GM10266 (cell line): ENCODE measurements around the gene ZC3H12C.

ENCODE experiments used
- DNase-seq: peaks from one replicate; pipeline ENCODE4 v3.0.0; 2012; ENCODE audit errors: extremely low spot score
- TF ChIP-seq, protein P1 (sequence below): IDR thresholded peaks from 2 replicates; pipeline ENCODE4 v1.5.1; 2012; ENCODE audit warnings: mild to moderate bottlenecking, low read depth; ENCODE audit not compliant: control insufficient read depth, insufficient read depth; ENCODE audit errors: missing control alignments

The ZC3H12C gene

DNA sequence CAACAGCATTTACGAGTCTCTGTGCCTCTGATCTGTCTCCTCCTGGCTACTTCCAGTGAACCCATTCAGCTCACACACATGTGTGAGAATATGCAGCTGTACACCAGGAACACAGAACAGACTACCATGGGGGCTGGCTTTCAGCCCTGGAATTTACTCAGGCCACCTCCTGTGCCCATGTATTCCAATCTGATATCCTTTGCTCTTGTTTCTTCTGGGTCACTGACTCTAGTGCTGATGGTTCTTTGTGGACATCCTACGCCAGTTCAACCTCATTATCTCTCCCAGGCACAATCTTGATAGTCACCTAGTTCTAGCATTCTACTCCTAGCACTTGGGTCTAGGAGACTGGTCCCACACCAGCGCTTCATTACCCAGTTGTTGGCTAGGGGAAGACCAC, 23.0 kb upstream of the ZC3H12C start:
- TF ChIP-seq, protein P1, sequence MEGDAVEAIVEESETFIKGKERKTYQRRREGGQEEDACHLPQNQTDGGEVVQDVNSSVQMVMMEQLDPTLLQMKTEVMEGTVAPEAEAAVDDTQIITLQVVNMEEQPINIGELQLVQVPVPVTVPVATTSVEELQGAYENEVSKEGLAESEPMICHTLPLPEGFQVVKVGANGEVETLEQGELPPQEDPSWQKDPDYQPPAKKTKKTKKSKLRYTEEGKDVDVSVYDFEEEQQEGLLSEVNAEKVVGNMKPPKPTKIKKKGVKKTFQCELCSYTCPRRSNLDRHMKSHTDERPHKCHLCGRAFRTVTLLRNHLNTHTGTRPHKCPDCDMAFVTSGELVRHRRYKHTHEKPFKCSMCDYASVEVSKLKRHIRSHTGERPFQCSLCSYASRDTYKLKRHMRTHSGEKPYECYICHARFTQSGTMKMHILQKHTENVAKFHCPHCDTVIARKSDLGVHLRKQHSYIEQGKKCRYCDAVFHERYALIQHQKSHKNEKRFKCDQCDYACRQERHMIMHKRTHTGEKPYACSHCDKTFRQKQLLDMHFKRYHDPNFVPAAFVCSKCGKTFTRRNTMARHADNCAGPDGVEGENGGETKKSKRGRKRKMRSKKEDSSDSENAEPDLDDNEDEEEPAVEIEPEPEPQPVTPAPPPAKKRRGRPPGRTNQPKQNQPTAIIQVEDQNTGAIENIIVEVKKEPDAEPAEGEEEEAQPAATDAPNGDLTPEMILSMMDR = no peak
- no peak for DNase-seq

DNA sequence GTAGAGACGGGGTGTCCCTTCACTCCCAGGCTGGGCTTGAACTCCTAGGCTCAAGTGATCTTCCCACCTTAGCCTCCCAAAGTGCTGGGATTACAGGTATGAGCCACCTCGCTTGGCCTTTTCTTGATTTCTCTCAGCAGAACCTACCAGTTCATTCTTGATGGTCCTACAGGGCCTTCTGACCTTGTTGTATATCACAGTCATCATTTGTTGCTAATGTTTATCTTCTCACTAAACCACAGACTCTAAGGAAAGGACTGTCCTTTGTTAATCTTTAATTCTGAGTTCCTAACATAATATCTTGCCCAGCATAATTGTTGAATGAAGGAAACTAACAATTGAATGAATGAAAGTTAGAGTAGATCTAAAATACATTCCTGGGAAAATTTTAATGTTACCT, 22.0 kb upstream of the ZC3H12C start:
- DNase-seq = no peak

DNA sequence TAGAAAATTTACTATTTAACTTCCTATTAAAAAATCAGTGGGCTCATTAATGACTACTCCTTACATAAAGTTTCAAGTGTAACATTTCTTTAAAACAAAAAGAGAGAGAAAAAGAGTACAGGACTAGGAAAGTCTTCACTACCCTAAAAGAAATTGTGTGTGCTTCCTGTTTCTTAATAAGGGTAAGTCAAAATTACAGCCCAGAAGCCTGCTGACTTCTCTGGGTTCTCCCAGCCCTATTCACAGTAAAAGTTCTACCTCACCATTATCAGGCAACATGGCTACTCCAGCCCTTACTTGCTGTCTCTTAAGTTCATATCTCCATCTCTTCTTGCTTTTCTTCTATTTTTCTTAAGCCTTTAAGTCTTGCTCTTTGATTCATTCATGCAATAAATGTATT, 20.3 kb upstream of the ZC3H12C start:
- no peak for DNase-seq
- TF ChIP-seq, protein P1 = no peak

More for the DNA sequence above, 22.0 kb upstream of the ZC3H12C start:
- TF ChIP-seq, protein P1 = no peak

DNA sequence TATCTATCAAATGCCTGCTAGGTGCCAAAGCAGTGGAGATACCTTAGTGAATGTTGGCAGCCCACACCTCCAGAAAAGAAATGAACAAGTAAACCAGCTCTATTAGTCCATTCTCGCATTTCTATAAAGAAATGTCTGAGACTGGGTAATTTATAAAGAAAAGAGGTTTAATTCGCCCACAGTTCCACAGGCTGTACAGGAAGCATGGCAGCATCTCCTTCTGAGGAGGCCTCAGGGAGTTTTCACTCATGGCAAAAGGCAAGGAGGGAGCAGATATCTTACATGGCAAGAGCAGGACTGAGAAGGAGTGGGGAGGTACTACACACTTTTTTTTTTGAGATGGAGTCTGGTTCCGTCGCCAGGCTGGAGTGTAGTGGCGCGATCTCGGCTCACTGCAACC, 18.7 kb upstream of the ZC3H12C start:
- TF ChIP-seq, protein P1 = no peak
- no peak for DNase-seq

DNA sequence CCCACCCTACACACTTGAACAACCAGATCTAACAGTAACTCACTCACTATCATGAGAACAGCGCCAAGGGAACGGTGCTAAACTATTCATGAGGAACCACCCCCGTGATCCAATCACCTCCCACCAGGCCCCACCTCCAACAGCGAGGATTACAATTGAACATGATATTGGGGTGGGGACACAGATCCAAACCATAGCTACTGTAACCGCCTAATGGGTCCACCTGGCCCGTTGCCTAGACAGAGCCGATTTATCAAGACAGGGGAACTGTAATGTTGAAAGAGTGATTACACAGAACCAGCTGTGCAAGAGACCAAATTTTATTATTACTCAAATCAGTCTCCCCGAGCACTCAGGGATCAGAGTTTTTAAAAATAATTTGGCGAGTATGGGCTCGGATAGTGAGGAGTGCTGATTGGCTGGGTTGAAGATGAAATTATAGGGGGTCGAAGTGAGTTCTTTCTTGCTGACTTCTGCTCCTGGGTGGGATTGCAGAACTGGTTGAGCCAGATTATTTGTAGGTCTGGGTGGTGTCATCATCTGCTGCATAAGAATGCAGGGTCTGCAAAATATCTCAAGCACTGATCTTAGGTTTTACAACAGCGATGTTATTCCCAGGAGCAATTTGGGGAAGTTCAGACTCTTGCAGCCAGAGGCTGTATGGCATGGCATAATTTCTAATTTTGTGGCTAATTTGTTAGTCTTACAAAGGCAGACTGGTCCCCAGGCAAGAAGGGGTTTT, 17.9 kb upstream of the ZC3H12C start:
- DNase-seq = no peak
- TF ChIP-seq, protein P1 = no peak

DNA sequence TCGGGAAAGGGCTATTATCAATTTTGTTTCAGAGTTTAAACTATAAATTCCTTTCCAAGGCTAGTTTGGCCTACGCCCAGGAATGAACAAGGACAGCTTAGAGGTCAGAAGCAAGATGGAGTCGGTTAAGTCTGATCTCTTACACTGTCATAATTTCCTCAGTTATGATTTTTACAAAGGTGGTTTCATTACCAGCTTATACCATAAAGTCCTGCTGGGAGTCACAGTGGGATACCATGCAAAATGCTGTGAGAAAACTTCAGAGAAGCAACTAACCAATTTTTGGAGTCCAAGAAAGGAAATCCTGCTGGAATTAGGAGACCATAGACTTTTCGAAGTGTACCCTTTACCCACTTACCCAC, 17.4 kb upstream of the ZC3H12C start:
- DNase-seq = no peak
- TF ChIP-seq, protein P1 = no peak

DNA sequence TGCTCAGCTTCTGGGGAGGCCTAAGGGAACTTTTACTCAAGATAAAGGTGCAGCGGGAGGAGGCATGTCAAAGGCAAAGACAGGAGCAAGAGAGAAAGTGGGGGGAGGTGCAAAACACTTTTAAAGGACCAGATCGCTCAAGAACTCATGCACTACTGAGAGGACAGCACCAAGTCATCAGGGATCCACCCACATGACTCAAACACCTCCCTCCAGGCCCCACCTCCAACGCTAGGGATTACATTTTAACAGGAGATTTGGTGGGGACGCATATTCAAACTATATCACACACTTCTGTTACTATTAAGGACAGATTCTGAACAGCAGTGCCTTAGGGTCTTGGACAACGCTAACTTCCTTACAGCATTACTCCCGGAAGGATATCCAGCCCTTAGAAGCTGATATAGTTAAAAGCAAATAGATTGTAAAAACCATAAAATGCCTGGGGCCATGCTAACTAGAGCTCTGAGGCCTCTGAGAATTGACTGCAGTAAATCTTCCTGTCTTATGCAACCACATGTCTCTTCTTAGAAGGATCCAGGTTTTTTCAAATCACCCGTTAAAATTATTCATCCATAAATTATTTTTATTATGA, 16.7 kb upstream of the ZC3H12C start:
- DNase-seq = no peak
- TF ChIP-seq, protein P1 = no peak
